ENCODE results near the gene CHN2. TPM values are rescaled to one million over a fixed set of nuclear protein-coding genes. Genes with fewer than 3 reads are reported as not detected.
"Not testable (repeated sequence)": the region's sequence is repeated elsewhere in the genome, so short reads cannot be mapped to it uniquely, and the experiment has no call there.

The CHN2 gene
- total RNA-seq, 1 experiment from 2014 or later = 2.3 TPM

DNA sequence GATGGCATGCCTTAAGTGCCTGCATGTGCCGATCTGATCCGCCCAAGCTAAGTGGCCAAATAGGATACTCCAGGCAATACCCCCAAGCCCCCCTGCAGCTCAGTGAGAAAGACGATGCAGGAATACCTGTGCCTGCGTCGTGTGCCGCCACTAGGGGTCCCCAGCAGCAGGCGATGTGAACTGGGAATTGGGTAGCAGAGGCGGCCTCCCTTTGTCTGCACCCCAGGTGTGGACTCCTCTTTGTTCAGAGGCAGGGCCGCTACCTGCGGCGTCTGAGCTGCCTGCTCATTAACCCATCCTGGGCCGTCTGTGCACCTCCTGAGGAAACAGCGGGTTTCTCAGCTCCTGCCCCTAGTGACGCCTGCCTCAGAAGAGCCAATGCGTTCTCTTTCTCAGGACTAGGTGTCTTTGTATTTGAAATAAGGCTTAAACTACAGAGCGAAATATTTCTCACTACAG is 4.8 kb upstream of the CHN2 start:
- peak; percentile 38 for DNase-seq (ENCODE audit: low spot score)

DNA sequence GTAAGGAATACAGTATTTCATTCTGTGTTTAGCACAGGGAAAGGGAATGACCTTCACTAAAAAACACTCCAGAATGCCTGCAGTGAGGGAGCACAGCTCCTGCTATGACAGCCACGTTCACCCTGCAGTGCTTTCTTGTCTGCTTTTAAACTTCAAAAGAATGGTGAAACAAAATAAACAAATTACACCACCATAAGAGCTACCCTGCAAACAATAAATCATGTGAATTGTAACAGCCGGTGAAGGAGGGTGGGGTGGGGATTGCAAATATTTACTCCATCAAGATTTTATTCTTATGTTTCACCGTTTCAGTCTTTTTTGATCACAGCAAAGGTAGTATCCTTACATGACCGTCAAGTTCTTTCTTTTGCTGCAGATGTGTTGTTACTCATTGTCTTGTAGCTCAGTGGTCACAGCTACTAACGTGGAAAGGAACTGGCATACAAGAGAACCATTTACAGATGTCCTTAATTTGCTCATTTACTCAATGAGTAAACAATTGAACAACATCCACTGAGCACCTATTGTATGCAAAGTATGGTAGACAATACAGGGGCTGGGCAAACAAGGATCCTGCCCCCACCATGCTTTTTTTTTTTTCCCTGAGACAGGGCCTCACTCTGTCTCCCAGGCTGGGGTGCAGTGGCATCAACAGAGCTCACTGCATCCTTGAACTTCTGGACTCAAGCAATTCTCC is 4.1 kb upstream of the CHN2 start:
- no peak for DNase-seq (ENCODE audit: low spot score)

DNA sequence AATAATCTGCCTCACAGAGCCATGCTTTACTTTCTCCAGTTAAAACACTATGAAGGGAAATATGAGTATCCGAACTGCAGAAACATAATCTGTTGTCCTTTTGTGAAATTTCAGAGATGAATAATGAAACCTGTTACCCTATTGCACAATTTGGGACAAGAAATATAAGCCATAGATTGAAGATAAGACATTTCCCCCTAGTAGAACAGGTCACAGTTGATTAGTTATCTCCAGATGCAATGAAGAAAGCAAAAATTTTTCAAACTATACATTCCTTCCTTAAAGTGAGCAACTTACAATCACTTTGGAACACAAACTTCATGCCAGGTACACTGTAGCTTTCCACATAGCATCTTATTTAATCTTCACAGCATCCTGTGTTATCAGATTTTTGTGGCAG is 2.3 kb upstream of the CHN2 start:
- DNase-seq (ENCODE audit: low spot score) = no peak

DNA sequence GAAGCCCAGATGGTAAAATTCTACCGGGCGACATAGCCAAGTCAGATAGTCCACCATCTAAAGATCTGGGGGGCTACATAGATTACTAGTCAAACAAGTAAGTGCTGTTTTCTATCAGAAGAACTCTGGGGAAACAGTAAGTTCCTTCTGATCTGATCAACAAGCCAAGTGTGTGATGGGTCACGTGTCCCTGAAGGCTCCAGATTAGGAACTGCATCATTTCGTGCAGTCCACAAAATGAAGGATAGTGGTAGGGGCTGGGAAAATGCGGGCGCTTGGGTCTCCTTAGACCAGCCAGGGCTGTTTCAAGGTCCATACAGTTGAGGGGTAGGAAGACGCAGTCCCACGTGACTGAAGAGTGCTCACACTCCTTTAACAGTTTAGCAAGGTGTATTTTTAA is 1.8 kb upstream of the CHN2 start:
- DNase-seq (ENCODE audit: low spot score) = no peak

DNA sequence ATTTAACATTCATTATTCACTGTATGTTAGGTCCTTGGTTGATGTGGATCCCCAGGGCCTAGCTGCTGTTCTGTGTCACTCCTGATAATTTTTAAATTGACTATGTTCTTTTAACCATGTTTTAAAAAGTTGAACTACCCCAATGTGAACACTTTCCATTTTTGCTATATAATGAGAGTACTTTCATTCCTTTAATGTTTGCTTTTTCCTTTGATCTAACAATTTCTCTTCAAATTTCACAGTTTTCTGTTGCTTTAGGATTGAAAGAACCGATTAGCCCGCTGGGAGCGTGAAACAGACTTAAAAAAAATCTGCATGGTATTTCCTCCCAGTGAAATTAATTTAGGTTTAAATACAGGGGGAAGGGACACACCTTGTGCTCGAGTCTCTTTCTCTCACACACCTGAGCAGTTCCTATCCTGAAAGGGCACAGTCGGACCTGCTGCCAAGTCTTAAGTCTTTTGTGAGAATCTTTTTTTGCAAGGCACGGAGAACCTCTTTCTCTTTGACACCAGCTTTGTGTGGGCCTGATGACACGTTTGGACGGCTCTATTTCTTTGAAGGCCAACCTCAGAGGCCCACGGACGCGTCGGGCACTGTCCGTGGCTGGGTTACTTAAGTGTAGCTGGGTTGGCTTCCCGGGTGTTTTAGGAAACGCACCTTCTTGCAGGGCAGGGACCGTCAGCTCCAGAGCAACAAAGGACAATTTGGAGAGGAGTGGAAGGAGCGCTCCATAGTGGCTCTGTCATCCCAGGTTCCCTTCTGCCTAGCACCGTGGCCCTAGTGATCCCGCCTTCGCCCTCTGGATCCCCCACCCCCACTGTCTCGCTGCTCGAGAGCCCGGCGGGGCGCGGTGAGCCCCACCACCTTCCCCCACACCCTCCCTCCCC is 1.0 kb upstream of the CHN2 start:
- no peak for DNase-seq (ENCODE audit: low spot score)

DNA sequence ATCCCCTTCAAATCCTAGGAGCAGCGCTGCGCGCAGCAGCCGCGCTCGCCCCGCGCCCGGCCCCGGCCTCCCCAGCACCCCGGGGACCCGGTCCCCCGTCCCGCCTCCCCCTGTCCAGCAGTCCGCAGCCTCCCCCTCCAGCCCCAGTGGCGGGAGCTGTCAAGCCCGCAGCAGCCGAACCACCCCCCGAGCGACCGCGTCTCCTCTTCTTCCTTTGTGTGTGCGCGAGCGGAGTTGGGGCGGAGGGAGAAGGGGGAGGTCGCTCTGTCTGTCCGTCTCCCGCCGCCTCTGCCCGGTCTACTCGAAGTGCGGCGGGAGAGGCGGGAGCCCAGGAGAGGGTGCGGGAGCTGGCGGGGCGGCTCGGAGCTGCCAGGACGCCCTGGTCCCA is 375 bp upstream of the CHN2 start:
- no peak for DNase-seq (ENCODE audit: low spot score)

DNA sequence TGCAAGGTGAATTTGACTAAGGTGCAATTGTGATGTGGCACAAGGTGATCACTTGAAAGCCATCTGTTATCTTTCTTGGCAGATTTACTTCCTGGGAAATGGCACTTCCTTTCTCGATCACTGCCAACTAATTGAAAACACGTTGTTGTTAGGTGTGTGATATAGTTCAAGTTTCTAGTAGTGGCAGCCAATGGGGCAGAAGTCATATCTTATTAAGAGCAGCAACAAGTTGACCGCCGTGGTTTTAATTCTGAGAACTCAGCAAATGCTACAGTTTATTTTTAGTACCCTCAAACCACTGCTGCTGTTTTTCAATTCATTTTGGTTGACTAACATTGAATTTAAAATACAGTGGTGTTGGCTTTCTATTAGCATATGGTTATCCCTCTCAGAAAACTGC is 1.6 kb downstream of the CHN2 start:
- no peak for DNase-seq (ENCODE audit: low spot score)

DNA sequence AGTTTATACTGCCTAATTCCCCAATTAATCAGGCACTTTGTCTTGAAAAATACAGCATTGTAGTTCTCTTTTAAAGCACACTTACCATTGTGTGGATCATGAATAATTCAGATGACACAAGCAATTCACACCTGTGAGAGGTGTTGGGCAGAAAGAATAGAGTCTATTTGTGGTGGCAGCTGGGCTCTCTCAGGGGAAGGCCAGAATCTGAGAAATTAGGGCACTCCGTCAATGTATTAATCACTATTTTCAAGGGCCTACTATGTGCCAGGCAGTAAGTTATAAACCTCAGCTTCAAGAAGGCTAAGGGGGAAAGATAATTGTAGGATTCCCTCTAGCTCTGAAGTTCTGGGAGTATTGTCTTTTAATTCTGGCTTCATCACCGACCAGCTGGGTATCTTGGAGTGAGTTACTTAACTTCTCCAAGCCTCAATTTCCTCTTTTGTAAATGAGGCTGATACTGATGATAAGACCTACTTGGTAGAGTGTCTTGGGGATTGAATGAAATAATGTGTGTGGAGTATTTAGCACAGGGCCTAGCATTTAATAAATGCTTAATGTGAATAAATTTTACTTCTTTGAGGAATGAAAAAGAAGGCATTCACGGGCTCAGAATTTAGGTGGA is 2.5 kb downstream of the CHN2 start:
- no peak for DNase-seq (ENCODE audit: low spot score)

DNA sequence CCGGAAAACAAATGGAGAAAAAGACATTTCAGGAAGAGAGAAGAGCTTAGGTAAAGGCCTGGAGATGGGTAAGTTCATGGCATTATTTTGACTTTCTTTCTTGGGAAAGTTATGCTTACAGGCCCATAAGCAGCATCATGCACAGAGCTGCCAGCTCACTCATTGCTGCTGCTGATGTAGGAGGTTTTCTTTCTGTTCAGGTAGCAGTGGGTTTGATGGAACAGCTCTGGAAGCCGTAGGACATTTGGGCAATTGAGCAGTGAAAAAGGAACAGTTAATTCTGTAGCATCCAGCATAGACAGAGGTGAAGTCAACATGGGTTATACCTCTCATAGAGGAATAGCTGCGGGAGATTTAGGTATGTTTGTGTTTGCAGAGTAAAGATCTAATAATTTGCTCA is 3.3 kb downstream of the CHN2 start:
- DNase-seq (ENCODE audit: low spot score) = no peak

DNA sequence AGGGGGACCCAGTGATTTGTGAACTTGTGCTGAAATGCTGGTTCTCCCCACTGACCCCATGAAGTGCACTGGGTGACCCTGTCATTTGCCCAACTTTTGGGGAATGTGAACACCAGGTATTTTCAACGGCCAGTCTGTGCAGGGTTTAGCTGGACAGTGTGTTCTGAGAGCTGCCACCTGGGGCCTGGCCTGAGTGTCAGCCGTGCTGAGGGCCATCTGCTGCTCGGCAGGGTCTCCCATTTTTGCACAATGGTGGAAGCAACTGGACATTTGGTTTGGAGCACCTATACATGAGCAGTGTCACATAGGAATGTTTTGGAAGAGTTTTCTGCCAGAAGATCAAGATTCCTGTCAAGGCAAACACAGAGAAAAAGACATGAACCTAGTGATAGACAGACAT is 5.2 kb downstream of the CHN2 start:
- DNase-seq (ENCODE audit: low spot score) = no peak

DNA sequence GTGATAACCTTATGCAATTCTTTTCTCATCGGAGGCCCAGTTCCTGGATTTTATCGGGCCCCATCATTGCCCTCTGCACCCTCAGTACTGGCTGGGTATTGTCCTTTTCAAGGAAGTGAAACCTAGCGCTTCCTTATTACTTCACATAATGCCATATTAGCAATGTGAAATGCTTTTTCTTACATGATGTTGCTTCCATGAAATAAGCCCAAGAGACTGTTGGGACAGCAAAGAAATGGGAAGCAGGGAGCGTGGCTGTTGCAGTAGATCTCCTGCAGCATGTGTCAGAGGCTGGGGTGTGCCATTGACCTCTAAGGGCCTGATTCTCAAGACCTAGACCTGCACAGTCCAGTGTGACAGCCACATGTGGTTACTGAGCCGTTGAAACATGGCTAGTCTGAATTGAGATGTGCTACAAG is 8.1 kb downstream of the CHN2 start:
- no peak for DNase-seq (ENCODE audit: low spot score)

DNA sequence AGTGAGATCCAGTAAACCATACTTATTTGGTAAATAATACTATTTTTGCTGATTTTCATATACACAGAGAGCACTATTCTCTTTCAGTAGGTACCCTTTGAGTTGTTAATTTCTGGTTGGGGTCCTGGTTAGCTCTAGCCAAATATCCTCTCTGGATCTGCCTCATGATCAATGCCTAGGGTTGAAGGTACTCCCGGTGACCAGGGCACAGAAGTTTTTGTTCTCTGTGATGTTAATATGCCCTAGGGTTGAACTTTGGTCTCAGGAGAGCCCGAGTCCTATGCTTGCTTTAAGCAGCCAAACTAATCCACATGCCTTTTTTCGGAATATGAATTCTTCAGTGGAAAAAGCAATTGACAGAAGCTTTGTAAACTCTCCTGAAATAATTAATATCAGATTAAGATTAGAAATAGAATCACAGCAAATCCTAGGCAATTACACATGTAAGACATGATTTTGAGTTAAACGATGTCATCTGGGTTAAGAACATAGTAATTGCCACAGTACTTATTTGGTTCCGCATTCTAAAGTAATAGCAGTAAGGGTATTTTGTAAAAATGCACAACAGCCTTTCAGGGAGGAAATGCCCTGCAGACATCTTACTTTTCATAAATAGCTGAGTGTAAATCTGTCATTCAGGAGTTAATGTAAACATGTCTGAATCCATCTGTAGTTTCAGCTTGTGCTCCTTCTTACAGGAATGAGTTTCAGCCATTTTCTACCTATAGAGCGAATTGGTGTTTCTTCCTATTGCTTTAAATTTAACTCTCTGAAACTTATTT is 10.1 kb downstream of the CHN2 start:
- DNase-seq (ENCODE audit: low spot score) = no peak

DNA sequence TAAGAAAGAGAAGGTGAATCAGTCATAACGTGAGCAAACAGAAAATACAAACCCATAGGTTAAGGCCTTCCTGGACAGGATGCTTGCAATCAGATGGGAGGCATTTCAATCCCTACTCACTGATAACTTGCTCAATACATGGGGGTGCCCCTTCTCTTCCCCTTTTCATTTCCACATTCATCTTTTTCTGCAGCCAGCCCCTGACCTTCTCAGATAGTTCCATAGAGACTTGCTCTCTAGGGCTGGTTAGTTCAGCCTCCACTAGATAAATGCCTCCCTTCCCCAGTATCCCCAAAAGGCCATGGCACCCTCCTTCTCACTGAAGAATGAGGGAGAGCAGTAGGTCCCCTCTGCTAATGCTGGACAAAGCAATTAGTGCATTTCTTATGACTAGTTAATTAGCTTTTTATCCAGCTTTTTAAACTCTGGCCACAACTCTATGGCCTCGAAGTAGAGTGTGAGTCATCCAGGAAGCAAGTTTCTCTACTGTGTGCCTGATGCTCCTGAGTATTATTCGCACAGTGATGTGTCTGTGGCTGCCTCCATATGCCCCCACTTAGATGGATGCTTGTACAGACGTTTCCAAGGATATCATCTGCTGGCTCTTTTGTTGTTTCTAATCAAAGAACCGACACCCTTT is 12.7 kb downstream of the CHN2 start:
- peak; percentile 48 for DNase-seq (ENCODE audit: low spot score)

DNA sequence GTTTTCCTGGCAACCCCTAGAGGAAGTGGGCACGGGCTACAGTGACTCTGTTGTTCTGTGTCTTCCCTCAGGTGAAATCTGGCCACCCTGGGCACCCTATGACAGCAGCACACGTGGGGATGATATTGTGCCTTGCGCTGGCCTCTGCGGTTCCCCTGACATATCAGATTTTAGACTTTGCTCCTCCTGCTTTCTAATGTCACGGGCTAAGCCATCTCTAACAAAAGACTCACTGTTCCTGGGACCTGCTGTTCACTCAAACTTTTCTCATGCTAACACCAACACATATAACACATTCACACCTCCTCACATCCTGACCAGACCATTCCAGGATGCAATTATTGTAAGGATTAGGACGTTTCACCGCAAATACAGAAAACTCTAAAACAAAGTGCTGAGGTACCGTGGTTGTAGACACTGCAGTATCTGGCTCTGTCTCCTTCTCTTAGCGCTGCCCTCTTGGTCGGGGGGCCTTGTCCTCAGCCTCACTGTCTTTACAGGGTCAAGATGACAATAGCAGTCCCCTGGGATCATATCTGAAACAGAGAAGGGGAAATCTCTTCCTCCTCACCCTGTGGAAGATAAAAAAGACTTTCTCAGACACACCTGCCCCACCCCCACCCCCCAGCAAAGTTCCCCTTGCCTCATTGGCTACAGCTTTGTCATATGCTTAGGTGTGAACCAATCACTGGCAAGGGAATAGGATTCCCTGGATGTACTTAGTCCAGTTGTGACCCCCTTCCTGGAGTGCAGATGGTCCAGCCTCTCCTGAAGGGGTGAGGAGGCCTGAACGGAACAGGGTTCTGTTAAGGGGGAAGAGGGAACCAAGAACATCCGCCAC is 14.1 kb downstream of the CHN2 start:
- DNase-seq (ENCODE audit: low spot score) = no peak

DNA sequence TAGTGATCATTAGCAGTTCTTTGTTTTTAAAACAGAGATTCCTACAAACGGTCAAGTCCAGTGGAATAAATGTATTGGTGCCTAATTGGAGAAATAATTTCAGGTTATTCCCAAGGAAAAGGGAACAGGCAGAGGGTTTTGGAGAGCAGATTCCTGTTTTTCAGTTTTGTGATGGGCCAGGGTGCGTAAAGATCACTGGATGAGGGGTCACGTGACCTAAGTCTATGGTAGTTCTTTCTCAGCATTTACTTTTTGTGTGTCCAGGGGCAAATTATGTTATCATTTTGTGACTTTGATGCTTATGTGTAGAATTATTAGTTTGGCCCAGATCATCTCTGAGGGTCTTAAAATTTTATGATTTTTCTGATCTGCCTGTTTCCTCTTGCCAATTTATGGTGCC is 15.2 kb downstream of the CHN2 start:
- DNase-seq (ENCODE audit: low spot score) = no peak

DNA sequence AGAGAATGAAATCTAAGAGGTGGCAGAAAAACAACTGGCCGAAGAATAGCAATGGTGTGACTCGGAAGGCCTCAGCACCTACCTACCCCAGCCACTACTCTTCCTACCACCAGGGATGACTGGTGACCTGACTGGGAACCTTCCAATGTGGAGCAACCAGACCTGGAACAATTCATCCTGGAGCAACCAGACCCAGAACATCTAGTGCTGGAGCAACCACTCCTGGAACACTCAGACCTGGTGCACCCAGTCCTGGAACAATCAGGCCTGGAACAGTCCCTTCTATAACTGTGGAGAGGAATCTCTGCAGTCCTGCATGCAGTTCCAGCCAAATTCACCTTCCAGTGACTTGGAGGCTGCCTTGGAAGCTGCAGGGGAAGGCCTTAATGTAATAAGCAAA is 18.2 kb downstream of the CHN2 start:
- DNase-seq (ENCODE audit: low spot score) = not testable (repeated sequence)

DNA sequence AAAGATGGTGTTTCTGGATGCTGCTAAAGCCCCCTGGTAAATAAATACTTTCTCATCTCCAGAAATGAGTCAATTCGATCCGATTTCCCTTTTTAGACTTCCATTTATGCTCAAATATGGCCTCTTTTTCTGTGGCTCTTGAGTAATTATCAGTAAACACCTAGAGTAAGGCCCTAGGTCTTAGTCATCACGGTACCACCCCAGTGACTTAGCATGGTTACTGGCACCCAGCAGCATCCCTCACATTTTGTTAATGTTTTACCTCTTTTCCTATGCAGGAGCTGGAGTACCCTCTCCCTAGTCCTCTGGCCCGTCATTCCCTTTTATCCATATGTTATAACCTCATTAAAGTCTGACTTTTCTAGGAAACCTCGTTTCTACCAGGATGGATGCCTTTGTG is 19.5 kb downstream of the CHN2 start:
- DNase-seq (ENCODE audit: low spot score) = no peak

DNA sequence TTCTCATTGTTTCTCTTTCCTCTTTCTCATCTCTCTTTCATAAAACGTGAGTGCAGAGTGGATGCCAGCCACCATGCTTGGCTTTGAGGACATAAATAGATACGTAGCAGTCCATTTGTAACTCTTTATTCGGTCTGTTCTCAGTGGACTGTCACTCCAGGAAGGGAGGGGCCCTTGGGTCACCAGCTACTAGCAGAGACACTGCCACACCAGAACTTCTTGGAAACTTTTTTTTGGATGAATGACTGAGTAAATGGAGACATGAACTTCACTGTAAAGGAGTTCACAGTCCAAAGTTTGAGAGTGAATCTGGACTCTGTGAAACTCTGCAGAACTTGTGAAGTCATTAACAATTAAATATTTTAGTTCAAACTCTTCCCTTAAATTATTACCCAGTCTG is 20.2 kb downstream of the CHN2 start:
- DNase-seq (ENCODE audit: low spot score) = no peak

DNA sequence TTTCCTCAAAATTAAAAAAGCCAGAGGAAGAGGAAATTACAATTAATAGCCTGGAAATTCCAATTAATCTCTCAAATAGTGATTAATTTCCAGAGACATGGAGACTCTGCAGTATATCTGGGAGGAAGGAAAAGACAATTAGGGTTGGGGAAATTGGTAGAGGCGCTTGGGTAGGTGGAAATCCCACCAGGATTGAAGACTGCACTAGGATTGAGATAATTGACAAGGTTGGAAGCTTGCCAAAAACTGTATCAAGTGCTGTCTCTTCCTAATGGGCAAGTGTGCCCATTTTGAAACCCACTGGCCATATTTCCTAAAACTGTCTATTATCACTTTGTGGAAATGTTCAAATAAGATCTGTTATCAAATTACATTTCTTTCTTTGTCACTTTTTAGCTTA is 21.6 kb downstream of the CHN2 start:
- DNase-seq (ENCODE audit: low spot score) = no peak

DNA sequence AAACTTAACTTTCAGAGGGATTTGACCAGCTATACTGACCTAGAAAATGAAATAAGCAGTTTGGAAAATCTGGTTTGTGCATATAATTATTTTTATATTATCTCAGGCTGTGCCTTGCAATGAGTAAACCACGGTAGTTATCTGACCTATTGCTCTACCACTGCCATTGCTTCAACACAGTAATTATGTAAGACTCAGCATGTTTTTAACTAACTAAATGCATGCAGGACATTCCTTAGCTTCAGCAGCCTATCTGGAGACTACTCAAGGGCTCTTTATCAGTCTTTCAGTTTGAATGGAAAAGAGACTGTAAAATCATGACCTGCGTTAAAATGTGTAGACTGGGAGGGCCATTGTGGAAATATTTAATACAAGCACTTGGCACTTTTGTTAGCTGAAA is 22.5 kb downstream of the CHN2 start:
- DNase-seq (ENCODE audit: low spot score) = no peak

DNA sequence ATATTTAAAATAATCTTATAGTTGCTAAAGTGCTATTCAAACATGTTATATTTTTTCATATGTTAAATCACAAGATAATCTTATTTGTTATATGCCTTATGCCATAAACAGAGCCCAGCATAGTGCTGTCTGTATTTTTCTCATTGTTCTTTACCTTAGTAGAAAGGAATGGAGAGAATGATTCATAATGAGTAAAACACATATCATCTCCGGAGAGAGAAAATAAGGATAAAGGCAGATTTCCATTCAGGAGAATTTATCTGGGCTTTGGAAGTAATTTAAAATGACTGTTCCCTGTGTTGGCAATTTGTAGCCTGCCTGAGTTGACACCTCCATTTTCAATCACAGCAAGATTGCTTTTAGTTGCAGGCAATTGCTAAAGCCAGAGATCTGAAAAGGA is 30.2 kb downstream of the CHN2 start:
- peak; percentile 22 for DNase-seq (ENCODE audit: low spot score)

Data from A172 (cell line).